A549 (cell line): ENCODE measurements around the gene NBR1. TPM values are rescaled to one million over a fixed set of nuclear protein-coding genes. Genes with fewer than 3 reads are reported as not detected.

Source experiments
- ATAC-seq, 2 experiments: fragments of 200-7000 bp in 1 of 2; fragments of >200 bp in 1 of 2; cut with Nextera tagmentation in 1 of 2; cut with Tn5 transposase in 1 of 2; 3 replicates each; pipeline versions ENCODE4 v1.8.0 to v1.9.1; 2018 to 2020; ENCODE audit warnings: mild to moderate bottlenecking in 1 of 2, moderate library complexity in 1 of 2
- CTCF ChIA-PET: fragments of 300-600 bp; sonication (Branson Sonifier 250); formaldehyde crosslinking; extraction: SDS; loops from one replicate; lab custom pipeline; 2021; ENCODE audit warnings: antibody characterized with exemption, inconsistent platforms; lab: Yijun Ruan, JAX
- POLR2A ChIA-PET: fragments of 350-600 bp; formaldehyde crosslinking; extraction: SDS; loops from one replicate; lab custom pipeline; 2021; ENCODE audit warnings: antibody characterized with exemption, inconsistent platforms; lab: Yijun Ruan, JAX
- DNase-seq, 2 experiments: peaks; one replicate each; pipeline versions ENCODE4 v3.0.0 to v3.0.0-alpha.2; 2011 to 2016; ENCODE audit warnings: low read depth in 1 of 2, low spot score in 1 of 2
- FAIRE-seq: peaks from 2 replicates; lab custom pipeline; 2011; peaks lifted over from hg19 to GRCh38; lab: Jason Lieb, UNC
- H3K27ac ChIP-seq, 2 experiments: fragments of >200 bp; sonication (Bioruptor Twin); formaldehyde crosslinking; 3 replicates each; pipeline ENCODE4 v1.5.1; 2016 to 2017
- H3K4me1 ChIP-seq: fragments of >200 bp; sonication (Bioruptor Twin); formaldehyde crosslinking; 3 replicates; pipeline ENCODE4 v1.6.1; 2016
- H3K4me2 ChIP-seq: fragments of >200 bp; sonication (Bioruptor Twin); formaldehyde crosslinking; 3 replicates; pipeline ENCODE4 v1.6.1; 2016
- H3K4me3 ChIP-seq: fragments of >200 bp; sonication (Bioruptor Twin); formaldehyde crosslinking; 3 replicates; pipeline ENCODE4 v1.5.1; 2016
- H3K9me3 ChIP-seq: fragments of >200 bp; sonication (Bioruptor Twin); formaldehyde crosslinking; 3 replicates; pipeline ENCODE4 v1.6.1; 2016
- ATOH8 ChIP-seq: fragments of 250-450 bp; sonication (Bioruptor Pico); IDR thresholded peaks from 2 replicates; pipeline ENCODE4 v1.5.0; 2020; ENCODE audit warnings: low read depth, mild to moderate bottlenecking, moderate library complexity
- CBX8 ChIP-seq: fragments of 200-600 bp; sonication (generic); IDR thresholded peaks from 2 replicates; pipeline ENCODE4 v1.6.1; 2016
- CHD4 ChIP-seq: fragments of 200-600 bp; sonication (generic); IDR thresholded peaks from 2 replicates; pipeline ENCODE4 v1.6.1; 2016; ENCODE audit warnings: antibody characterized with exemption, mild to moderate bottlenecking, borderline replicate concordance
- EHF ChIP-seq: fragments of 250-450 bp; sonication (Bioruptor Pico); IDR thresholded peaks from 2 replicates; pipeline ENCODE4 v1.5.0; 2020; ENCODE audit warnings: mild to moderate bottlenecking
- EHMT2 ChIP-seq: fragments of 200-600 bp; sonication (generic); IDR thresholded peaks from 2 replicates; pipeline ENCODE4 v1.6.1; 2016; ENCODE audit warnings: antibody characterized with exemption, low read depth, mild to moderate bottlenecking, moderate library complexity
- FOSB ChIP-seq: fragments of 250-450 bp; sonication (Bioruptor Pico); IDR thresholded peaks from 2 replicates; pipeline ENCODE4 v1.5.0; 2020; ENCODE audit warnings: mild to moderate bottlenecking, moderate library complexity
- HES2 ChIP-seq: fragments of >200 bp; sonication (Bioruptor Twin); formaldehyde crosslinking; IDR thresholded peaks from 2 replicates; pipeline ENCODE4 v1.6.1; 2016
- HMGXB4 ChIP-seq: fragments of 250-450 bp; sonication (Bioruptor Pico); IDR thresholded peaks from 2 replicates; pipeline ENCODE4 v1.5.0; 2021; ENCODE audit warnings: mild to moderate bottlenecking, moderate library complexity, borderline replicate concordance
- HOXB13 ChIP-seq: fragments of 250-450 bp; sonication (Bioruptor Pico); IDR thresholded peaks from 2 replicates; pipeline ENCODE4 v1.5.0; 2020; ENCODE audit warnings: low read depth, mild to moderate bottlenecking, moderate library complexity
- JUN ChIP-seq, 2 experiments: fragments of >200 bp; sonication (Bioruptor Twin); formaldehyde crosslinking; IDR thresholded peaks; 2 replicates in 1 of 2; 3 replicates in 1 of 2; pipeline ENCODE4 v1.6.1; 2016 to 2017
- KDM1A ChIP-seq: fragments of 200-600 bp; sonication (generic); IDR thresholded peaks from 2 replicates; pipeline ENCODE4 v1.6.1; 2016; ENCODE audit warnings: low read depth, mild to moderate bottlenecking
- MAFK ChIP-seq: fragments of 450-650 bp; IDR thresholded peaks from 2 replicates; pipeline ENCODE4 v1.6.1; 2014; ENCODE audit not compliant: partially characterized antibody
- MAX ChIP-seq: IDR thresholded peaks from 2 replicates; pipeline ENCODE4 v1.6.1; 2012
- MYC ChIP-seq: IDR thresholded peaks from 2 replicates; pipeline ENCODE4 v1.6.1; 2012; ENCODE audit warnings: mild to moderate bottlenecking, inconsistent platforms, low read length, improper control_type of control experiment, borderline replicate concordance
- NPAS2 ChIP-seq: fragments of 250-450 bp; sonication (Bioruptor Pico); IDR thresholded peaks from 2 replicates; pipeline ENCODE4 v1.8.0; 2022; ENCODE audit warnings: mild to moderate bottlenecking, moderate library complexity, borderline replicate concordance
- PHF8 ChIP-seq: fragments of 200-600 bp; sonication (generic); IDR thresholded peaks from 2 replicates; pipeline ENCODE4 v1.6.1; 2016; ENCODE audit warnings: low read depth, mild to moderate bottlenecking, antibody characterized with exemption, moderate library complexity, borderline replicate concordance
- POLR2A ChIP-seq: IDR thresholded peaks from 2 replicates; pipeline ENCODE4 v1.6.1; 2012; ENCODE audit warnings: mild to moderate bottlenecking, low read length
- RCOR1 ChIP-seq: fragments of 150-350 bp; IDR thresholded peaks from 2 replicates; pipeline ENCODE4 v1.6.1; 2014; ENCODE audit warnings: antibody characterized with exemption, low read length, low read depth
- RFX5 ChIP-seq: fragments of 450-650 bp; IDR thresholded peaks from 2 replicates; pipeline ENCODE4 v1.7.1; 2014; ENCODE audit warnings: antibody characterized with exemption, mild to moderate bottlenecking, moderate library complexity
- SMC3 ChIP-seq: fragments of >200 bp; sonication (Bioruptor Twin); formaldehyde crosslinking; IDR thresholded peaks from 3 replicates; pipeline ENCODE4 v1.6.1; 2018; ENCODE audit warnings: inconsistent platforms
- ZC3H11A ChIP-seq: fragments of 450-650 bp; IDR thresholded peaks from 2 replicates; pipeline ENCODE4 v1.6.1; 2014; ENCODE audit warnings: antibody characterized with exemption, mild to moderate bottlenecking
- ZFP36 ChIP-seq: fragments of 450-650 bp; IDR thresholded peaks from 2 replicates; pipeline ENCODE4 v1.6.1; 2014; ENCODE audit warnings: borderline replicate concordance; ENCODE audit not compliant: partially characterized antibody
- WGBS: methylation state at CpG from one replicate; pipeline ENCODE4 v1.1.6; 2017; ENCODE audit errors: missing lambda C conversion rate; 5-methylcytosine and 5-hydroxymethylcytosine counted together
- polyA plus RNA-seq, 4 experiments: library from polyadenylated mRNA; depleted of rRNA in 3 of 4; stranded (reverse); fragments of >200 nt; fragmentation: RNase III in 1 of 4; extraction: RNeasy Plus Mini Kit Qiagen cat#74134 plus additional on column Dnase treatment in 1 of 4; gene quantifications; 2 replicates in 3 of 4; 3 replicates in 1 of 4; pipeline ENCODE4 v1.2.3, GENCODE V29; 2011 to 2017
- TF ChIP-seq, protein P1 (sequence below): IDR thresholded peaks from 2 replicates; pipeline ENCODE4 v1.6.1; 2012
- TF ChIP-seq, protein P2 (sequence below): fragments of 450-650 bp; IDR thresholded peaks from 2 replicates; pipeline ENCODE4 v1.6.1; 2014; ENCODE audit warnings: antibody characterized with exemption
- TF ChIP-seq, protein P3 (sequence below): IDR thresholded peaks from 2 replicates; pipeline ENCODE4 v1.6.1; 2012; ENCODE audit warnings: low read depth, borderline replicate concordance
- TF ChIP-seq, protein P4 (sequence below): fragments of 150-350 bp; IDR thresholded peaks from 2 replicates; pipeline ENCODE4 v1.6.1; 2014; ENCODE audit warnings: low read depth, mild to moderate bottlenecking, low read length

NBR1 gene
- polyA plus RNA-seq, 2 of the 4 experiments (the other 2 are of a cell fraction): 41.8 to 86.8 TPM

GRCh38 chr17:43170766-43171585 lies at the start of gene NBR1 (continued):
- no peak for TF ChIP-seq RCOR1
- TF ChIP-seq MYC: no peak
- TF ChIP-seq, protein P1, sequence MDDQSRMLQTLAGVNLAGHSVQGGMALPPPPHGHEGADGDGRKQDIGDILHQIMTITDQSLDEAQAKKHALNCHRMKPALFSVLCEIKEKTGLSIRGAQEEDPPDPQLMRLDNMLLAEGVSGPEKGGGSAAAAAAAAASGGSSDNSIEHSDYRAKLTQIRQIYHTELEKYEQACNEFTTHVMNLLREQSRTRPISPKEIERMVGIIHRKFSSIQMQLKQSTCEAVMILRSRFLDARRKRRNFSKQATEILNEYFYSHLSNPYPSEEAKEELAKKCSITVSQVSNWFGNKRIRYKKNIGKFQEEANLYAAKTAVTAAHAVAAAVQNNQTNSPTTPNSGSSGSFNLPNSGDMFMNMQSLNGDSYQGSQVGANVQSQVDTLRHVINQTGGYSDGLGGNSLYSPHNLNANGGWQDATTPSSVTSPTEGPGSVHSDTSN: peak; percentile 97
- TF ChIP-seq JUN (IDR thresholded peaks at IDR 0.05): no peak; a peak in 2 of 5 replicates
- no peak for TF ChIP-seq HOXB13 (CRISPR knock-in tag)
- no peak for TF ChIP-seq EHMT2
- TF ChIP-seq, all 56 proteins: peak for 9

DNA sequence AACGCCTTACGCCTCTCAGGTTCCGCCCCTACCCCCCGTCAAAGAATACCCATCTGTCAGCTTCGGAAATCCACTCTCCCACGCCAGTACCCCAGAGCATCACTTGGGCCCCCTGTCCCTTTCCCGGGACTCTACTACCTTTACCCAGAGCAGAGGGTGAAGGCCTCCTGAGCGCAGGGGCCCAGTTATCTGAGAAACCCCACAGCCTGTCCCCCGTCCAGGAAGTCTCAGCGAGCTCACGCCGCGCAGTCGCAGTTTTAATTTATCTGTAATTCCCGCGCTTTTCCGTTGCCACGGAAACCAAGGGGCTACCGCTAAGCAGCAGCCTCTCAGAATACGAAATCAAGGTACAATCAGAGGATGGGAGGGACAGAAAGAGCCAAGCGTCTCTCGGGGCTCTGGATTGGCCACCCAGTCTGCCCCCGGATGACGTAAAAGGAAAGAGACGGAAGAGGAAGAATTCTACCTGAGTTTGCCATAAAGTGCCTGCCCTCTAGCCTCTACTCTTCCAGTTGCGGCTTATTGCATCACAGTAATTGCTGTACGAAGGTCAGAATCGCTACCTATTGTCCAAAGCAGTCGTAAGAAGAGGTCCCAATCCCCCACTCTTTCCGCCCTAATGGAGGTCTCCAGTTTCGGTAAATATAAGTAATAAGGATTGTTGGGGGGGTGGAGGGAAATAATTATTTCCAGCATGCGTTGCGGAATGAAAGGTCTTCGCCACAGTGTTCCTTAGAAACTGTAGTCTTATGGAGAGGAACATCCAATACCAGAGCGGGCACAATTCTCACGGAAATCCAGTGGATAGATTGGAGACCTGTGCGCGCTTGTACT lies 45.7 kb upstream of the NBR1 start, which contains the start of gene BRCA1:
Gene BRCA1, minus strand, starts transcription at position 232 of the 834 bp plus-strand sequence. CDS start 1,268 bp downstream, outside the sequence.
- peak within 1 kb of the TSS; percentile 78 for H3K4me3 ChIP-seq
- ChIA-PET POLR2A (interaction anchor here (0.7 to 2.0 kb wide), 8 partner anchors 36 to 242 kb away, joined by 3 to 25 read pairs (median 8); partner anchors contain the start of genes NBR1, RND2 and RPL27), CTCF (interaction anchor here (0.6 to 2.4 kb wide), 5 partner anchors 26 to 185 kb away, joined by 4 to 9 read pairs (median 5); partner anchors contain the start of gene NBR1)
- ATAC-seq: peak; percentile 97 to 98
- H3K4me1 ChIP-seq: peaks cover 15% of the 10 kb centered on the region
- no peaks in the 10 kb centered on the region for H3K9me3 ChIP-seq
- H3K4me2 ChIP-seq: peak within 1 kb of the TSS; percentile 84
- peak; percentile 98 for FAIRE-seq
- 5% methylated on average over 36 of the region's 38 CpGs for WGBS
- peak; percentile 100 for DNase-seq
- H3K27ac ChIP-seq: peak within 1 kb of the TSS; percentile 90
- TF ChIP-seq CHD4 (no peak), NPAS2 (CRISPR knock-in tag) (no peak), HMGXB4 (CRISPR knock-in tag) (no peak), MAFK (peak; percentile 42), EHMT2 (no peak), EHF (CRISPR knock-in tag) (0 out of 2 replicates have a peak, but pooled peaks have one; percentile 60), MAX (peak; percentile 90), CBX8 (no peak), ZFP36 (no peak), KDM1A (no peak), POLR2A (peak; percentile 37), PHF8 (peak; percentile 81), RFX5 (peak; percentile 75), FOSB (CRISPR knock-in tag) (peak; percentile 20; the same call in 1 of the 2 replicates), ZC3H11A (no peak), HES2 (no peak), HOXB13 (CRISPR knock-in tag) (peak; percentile 52; the same call in 1 of the 2 replicates), ATOH8 (CRISPR knock-in tag) (0 out of 2 replicates have a peak, but pooled peaks have one; percentile 26), JUN (IDR thresholded peaks at IDR 0.05) (peak; percentile 38 to 75; a peak in 2 of 5 replicates), SMC3 (no peak)
- TF ChIP-seq, protein P2, sequence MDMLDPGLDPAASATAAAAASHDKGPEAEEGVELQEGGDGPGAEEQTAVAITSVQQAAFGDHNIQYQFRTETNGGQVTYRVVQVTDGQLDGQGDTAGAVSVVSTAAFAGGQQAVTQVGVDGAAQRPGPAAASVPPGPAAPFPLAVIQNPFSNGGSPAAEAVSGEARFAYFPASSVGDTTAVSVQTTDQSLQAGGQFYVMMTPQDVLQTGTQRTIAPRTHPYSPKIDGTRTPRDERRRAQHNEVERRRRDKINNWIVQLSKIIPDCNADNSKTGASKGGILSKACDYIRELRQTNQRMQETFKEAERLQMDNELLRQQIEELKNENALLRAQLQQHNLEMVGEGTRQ: no peak
- TF ChIP-seq, protein P3, sequence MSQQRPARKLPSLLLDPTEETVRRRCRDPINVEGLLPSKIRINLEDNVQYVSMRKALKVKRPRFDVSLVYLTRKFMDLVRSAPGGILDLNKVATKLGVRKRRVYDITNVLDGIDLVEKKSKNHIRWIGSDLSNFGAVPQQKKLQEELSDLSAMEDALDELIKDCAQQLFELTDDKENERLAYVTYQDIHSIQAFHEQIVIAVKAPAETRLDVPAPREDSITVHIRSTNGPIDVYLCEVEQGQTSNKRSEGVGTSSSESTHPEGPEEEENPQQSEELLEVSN: peak; percentile 97
- TF ChIP-seq, protein P4, sequence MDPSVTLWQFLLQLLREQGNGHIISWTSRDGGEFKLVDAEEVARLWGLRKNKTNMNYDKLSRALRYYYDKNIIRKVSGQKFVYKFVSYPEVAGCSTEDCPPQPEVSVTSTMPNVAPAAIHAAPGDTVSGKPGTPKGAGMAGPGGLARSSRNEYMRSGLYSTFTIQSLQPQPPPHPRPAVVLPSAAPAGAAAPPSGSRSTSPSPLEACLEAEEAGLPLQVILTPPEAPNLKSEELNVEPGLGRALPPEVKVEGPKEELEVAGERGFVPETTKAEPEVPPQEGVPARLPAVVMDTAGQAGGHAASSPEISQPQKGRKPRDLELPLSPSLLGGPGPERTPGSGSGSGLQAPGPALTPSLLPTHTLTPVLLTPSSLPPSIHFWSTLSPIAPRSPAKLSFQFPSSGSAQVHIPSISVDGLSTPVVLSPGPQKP: no peak
- TF ChIP-seq, protein P1: no peak
